HuH-7.5 (cell line): Measurements from ENCODE around the gene TMEM214.
A peak's percentile ranks its signal among the peaks of the same experiment; 100 is the strongest.

Experiments
- DNase-seq: peaks from one replicate; pipeline ENCODE4 v3.0.0; 2011; ENCODE audit warnings: low spot score

Gene TMEM214

DNA sequence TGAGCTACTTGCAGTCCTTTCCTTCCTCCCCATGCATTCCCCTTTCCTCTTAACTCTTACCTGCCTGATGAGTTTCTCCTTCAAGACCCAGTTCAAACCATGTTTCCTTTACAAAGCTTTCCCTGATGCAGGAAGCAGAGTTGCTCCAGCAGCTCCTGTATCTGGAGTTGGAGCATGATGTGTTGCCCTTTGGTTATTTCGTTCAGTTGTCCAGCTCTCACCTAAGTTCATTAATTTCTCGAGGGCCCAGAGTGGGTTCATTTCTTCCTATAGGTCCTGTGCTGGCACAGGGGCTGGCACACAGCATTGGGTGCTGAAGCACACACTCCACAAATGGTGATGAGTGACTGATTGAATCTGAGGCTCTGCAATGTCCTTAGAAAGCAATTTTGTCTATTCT, 23.0 kb upstream of the TMEM214 start:
- DNase-seq, result no peak

GRCh38 chr2:27010139-27010538, 22.6 kb upstream of the TMEM214 start:
- no peak for DNase-seq

DNA sequence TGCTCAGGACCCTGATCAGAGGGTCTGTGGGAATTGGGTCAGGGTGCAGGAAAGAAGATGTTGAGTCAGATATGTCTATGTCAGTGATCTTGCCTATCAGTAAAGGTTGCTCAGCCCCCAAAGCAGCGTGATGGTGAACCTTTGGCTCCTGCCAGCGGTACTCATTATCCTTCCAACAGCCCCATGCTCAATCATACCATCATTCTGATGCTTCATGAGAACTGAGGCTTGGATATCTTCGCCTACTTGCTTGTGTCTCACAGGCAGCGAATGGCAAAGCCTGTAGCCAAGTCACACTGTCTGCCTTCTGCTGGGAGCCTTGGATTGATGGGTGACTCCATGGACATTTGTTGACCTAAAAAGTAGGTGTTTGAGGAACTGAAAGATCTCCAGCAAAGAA, 19.0 kb upstream of the TMEM214 start:
- no peak for DNase-seq

GRCh38 chr2:27014771-27015433, 17.9 kb upstream of the TMEM214 start:
- no peak for DNase-seq

GRCh38 chr2:27016801-27017325, 15.9 kb upstream of the TMEM214 start:
- peak; percentile 48 for DNase-seq

DNA sequence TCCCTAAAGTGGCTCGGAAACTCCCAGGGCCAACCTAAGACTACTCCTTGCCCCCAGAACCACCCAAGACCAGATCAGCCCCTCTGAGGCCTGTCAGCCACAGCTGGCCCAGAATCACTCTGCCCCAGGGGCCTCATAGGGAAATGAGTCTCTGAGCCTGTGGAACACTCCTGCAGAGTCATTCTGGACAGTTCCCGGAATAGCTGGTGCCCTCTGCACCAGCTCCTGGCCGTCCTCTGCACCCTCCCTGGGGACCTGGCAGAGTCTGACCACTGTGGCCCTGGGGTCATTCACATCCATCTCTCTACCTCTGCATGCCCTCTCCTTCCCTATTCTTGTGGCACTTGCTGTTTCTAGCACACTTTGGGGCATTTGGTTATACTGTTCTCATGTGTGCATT, 14.6 kb upstream of the TMEM214 start:
- DNase-seq, result no peak

DNA sequence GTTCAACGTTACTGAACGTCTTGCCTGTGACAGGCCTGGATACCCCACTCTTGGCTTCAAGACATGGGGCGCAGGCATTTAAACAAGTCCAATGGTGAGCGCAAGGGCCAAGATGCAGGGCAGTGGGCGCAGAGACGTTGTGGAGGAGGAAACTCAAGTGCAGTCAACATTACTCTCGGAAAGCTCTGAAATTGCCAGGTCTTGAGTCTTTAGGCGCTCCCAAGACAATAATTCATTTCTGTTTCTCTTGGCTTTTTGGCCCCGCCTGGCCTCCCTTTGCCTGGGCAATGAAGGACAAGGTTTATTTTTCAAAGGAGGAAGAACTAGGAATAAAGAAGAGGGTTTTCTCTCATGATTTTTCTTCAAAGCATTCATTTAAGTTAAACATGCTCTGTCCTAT, 13.3 kb upstream of the TMEM214 start:
- DNase-seq, result no peak

DNA sequence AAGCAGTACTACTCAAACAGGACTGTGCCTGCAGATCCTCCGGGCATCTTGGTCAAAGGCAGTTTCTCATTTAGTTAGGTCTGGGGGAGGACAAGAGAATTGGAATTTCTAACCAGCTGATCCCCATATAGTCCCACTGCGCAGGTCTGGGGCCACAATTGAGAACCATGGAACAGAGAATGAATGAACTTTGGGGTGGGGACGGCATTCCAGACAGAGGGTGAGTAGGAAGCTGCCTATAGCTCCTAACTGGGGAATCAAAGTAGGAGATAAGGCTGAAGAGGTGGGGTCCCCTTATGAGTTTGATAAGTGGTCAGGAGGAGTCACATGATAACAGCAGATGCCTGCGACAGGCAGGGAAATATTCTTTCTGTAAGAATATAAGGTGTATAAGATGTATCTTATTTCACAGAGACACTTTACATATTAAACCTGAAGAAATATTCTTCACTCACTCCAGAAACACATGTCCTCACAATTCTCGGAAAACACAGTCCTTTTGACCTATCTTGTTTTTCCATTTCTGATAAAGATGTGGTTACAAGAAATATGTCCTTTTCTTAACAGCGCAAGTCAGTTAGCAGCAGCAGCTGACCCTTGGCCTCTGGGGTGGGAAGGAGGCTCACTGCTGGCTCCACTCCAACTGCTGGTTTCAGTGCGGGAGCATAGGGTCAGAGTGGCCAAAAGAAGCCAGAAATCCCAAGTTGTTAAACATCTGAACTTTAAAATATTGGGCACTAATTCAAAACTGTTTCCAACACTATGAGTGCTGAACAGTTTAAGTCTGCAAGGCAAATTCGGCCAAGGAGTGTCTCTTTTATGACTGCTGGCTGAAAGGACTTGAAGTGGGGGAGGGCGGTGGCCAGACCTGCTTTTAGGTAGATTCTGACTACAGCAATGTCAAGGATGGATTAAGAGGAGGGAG, 12.6 kb upstream of the TMEM214 start:
- DNase-seq, result no peak

DNA sequence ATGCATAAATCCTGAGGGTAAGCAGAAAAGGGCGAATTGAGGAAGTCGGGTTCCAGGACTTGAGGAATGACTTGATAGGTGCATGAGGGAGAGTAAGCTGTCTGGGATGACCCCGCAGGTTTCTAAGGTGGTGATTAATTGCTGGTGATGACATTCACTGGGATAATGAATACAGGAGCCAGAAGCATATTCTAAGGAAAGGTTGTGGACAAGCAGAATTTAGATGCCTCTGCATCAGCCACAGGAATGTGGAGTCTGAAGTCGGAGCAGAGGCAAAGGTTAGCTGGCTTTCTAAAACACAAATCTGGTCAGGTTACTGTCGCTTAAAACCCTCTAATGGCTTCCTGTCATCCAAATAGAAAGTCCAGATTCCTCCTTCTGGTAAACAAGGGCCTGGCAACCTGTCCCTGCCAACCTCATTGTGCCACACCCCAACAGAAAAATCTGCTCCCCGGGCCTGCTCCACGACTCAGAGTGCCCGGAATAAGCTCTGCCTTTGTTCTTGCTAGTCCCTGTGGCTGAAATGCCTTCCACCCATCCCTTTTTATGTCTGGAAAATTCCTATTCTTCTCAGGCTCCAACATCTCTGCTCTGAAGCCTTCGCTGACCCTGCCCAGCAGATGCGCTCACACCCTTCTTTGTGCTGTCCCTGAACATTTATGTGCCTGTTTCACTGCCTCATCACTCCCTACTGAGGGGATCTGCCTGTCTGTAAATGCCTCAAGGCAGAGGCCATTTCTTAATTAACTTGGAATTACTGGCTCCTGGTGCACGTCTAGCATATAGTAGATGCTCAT, 11.3 kb upstream of the TMEM214 start:
- no peak for DNase-seq

DNA sequence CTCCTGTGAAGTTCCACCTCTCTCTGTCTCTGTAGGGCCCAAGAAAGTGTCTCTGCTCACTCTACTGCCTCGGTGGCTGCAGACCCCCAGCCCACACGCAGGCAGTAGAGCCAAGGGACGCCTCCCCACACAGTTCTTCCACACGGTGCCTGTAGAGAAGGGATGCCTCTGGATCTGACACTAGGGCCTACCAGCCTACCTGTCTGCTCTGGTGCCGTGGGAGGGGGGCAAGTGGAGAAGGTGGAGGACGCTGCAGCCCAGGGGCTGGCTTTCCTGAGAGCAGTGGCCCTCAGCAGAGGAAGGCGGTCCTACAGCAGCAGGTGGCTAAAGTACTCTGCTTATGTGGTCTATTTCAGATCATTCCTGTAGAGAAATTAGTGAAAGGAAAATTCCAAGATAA, 9.0 kb upstream of the TMEM214 start:
- DNase-seq, result no peak

DNA sequence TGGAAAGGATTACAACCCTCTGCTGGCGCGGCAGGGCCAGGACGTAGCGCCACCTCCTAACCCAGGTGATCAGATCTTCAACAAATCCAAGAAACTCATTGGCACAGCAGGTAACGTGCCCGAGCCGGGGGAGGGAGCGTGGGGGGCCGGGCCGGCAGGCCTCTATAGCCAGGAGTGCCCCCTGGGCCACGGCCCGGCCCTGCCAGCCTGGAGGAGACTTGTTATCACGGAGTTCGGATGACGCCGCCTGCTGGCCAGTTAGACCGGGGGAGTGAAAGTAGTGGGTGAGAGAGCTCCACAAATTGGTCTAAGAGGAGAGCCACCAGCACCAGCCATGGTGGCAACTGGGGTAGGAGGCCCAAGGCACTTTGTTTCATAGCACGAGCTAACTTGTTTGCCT, 8.6 kb upstream of the TMEM214 start:
- no peak for DNase-seq

- no peak for DNase-seq
Measured at GRCh38 chr2:27024812-27025211, 8.0 kb upstream of the TMEM214 start.

DNA sequence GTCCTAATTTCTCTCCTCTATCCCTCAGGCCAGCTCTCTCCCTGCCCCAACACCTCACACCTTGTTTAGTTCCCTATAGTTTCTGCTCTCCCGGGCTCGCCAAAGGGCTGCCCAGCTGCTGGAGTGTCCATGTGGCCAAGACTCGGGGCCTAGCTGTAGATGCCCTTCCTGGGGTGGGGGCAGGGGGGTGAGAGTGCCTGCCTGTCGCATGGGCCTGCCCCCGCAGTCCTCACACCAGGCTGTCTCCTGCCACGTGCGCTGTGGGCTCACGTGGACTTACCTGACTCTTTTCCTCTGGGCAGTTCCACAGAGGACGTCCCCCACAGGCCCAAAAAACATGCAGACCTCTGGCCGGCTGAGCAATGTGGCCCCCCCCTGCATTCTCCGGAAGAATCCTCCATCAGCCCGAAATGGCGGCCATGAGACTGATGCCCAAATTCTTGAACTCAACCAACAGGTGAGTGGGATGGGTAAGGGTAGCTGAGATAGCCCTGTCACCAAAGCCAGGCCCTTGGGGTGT, 7.4 kb upstream of the TMEM214 start:
- DNase-seq, result no peak

GRCh38 chr2:27025861-27026851, 6.6 kb upstream of the TMEM214 start:
- no peak for DNase-seq

DNA sequence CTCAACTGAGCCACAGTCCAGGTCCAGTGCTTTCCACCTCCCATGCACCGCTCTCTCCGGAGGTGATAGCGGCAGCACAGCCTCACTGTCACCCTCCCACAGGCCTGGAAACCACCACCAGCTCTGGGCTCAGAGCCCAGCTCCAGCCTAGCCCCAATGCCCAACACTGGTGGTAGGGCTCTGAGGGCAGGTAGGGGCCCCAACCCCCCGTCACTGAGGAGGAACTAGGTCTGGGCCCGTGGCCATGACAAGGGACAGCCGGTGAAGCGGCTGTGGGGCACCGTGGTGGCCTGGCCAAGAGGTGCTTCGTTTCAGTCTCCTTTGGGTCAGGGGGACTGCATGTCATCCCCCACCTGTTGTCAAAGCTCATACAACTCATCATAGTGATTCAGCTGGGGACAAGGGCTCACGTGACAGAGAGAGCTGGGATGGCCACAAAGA, 5.5 kb upstream of the TMEM214 start:
- no peak for DNase-seq

DNA sequence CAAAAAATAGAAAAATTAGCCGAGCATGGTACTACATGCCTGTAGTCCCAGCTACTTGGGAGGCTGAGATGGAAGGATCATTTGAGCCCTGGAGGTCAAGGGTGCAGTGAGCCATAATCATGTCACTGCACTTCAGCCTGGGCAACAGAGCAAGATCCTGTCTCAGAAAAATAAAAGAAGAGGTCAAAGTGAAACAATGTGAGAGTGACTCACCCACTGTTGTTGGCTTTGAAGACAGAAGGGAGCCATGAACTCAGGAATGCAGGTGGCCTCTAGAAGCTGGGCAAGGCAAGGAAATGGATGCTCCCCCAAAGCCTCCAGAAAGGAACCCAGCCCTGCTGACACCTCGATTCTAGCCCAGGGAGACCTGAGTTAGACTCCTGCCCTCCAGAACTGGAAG, 3.7 kb upstream of the TMEM214 start:
- no peak for DNase-seq

GRCh38 chr2:27033253-27033852, 588 bp downstream of the TMEM214 start:
- no peak for DNase-seq

GRCh38 chr2:27038012-27038411, 5.2 kb downstream of the TMEM214 start:
- DNase-seq, result no peak

- DNase-seq, result no peak
Measured at GRCh38 chr2:27038631-27039339, 6.0 kb downstream of the TMEM214 start.

- no peak for DNase-seq
Measured at GRCh38 chr2:27039426-27039825, 6.7 kb downstream of the TMEM214 start.
